HG03159 (cell line): ENCODE measurements around the gene MYOC.
A peak's percentile ranks its signal among the peaks of the same experiment; 100 is the strongest.
"Not testable (repeated sequence)": the region's sequence is repeated elsewhere in the genome, so short reads cannot be mapped to it uniquely, and the experiment has no call there.

ENCODE experiments used
- ATAC-seq: cut with Tn5 transposase; IDR thresholded peaks from one replicate; pipeline ENCODE4 v1.9.1; 2021; ENCODE audit warnings: mild to moderate bottlenecking, moderate library complexity; ENCODE audit not compliant: unreplicated experiment

Gene MYOC

GRCh38 chr1:171654201-171654941 is 1.9 kb upstream of the MYOC start:
- ATAC-seq, result no peak

GRCh38 chr1:171653796-171654195 is 1.3 kb upstream of the MYOC start:
- no peak for ATAC-seq

- ATAC-seq, result no peak
These were observed 6.3 kb downstream of the MYOC start for GRCh38 chr1:171646249-171646560.

GRCh38 chr1:171645553-171646248 is 6.8 kb downstream of the MYOC start:
- no peak for ATAC-seq

GRCh38 chr1:171644805-171645483 is 7.5 kb downstream of the MYOC start:
- peak; percentile 74 for ATAC-seq

- no peak for ATAC-seq
These were observed 9.3 kb downstream of the MYOC start for GRCh38 chr1:171643156-171643555.

GRCh38 chr1:171642197-171642596 is 10.3 kb downstream of the MYOC start:
- ATAC-seq, result no peak

GRCh38 chr1:171641076-171641864 is 11.2 kb downstream of the MYOC start:
- no peak for ATAC-seq

- no peak for ATAC-seq
These were observed 12.3 kb downstream of the MYOC start for GRCh38 chr1:171640225-171640624.

GRCh38 chr1:171637928-171638576 is 14.4 kb downstream of the MYOC start:
- no peak for ATAC-seq

- no peak for ATAC-seq
These were observed 16.3 kb downstream of the MYOC start for GRCh38 chr1:171636141-171636540.

GRCh38 chr1:171635661-171636060 is 16.8 kb downstream of the MYOC start:
- no peak for ATAC-seq

- ATAC-seq, result no peak
These were observed 24.3 kb downstream of the MYOC start for GRCh38 chr1:171628225-171628624.

GRCh38 chr1:171627020-171627419 is 25.5 kb downstream of the MYOC start:
- no peak for ATAC-seq

- ATAC-seq, result no peak
These were observed 27.3 kb downstream of the MYOC start for GRCh38 chr1:171625225-171625624.

GRCh38 chr1:171623651-171624331 is 28.7 kb downstream of the MYOC start:
- no peak for ATAC-seq

- ATAC-seq, result no peak
These were observed 30.4 kb downstream of the MYOC start, which contains the start of gene MYOCOS for GRCh38 chr1:171622152-171622462. TSS of gene MYOCOS (plus strand) at chr1:171622243. CDS start at chr1:171623884, 1,641 bp downstream.

GRCh38 chr1:171616586-171616985 is 35.9 kb downstream of the MYOC start:
- no peak for ATAC-seq

GRCh38 chr1:171615122-171615906 is 37.2 kb downstream of the MYOC start:
- ATAC-seq, result not testable (repeated sequence)
